ENCODE data around the gene KIF18B.
"Not testable (repeated sequence)": the region's sequence is repeated elsewhere in the genome, so short reads cannot be mapped to it uniquely, and the experiment has no call there.

KIF18B gene

GRCh38 chr17:44969144-44969780 is 21.7 kb upstream of the KIF18B start:
- no peak for DNase-seq

- peak; percentile 81 for DNase-seq
These were observed 20.9 kb upstream of the KIF18B start, which contains the start of gene C1QL1 for GRCh38 chr17:44968225-44969143. C1QL1 (minus strand) TSS chr17:44968303; CDS start chr17:44968048, 255 bp downstream.

GRCh38 chr17:44967907-44968224 is 20.3 kb upstream of the KIF18B start:
- no peak for DNase-seq

GRCh38 chr17:44967026-44967906 is 19.7 kb upstream of the KIF18B start:
- peak; percentile 15 for DNase-seq

- no peak for DNase-seq
These were observed 18.9 kb upstream of the KIF18B start for GRCh38 chr17:44966348-44967025.

- no peak for DNase-seq
These were observed 18.1 kb upstream of the KIF18B start for GRCh38 chr17:44965481-44966234.

GRCh38 chr17:44961921-44962350 is 14.4 kb upstream of the KIF18B start:
- no peak for DNase-seq

- no peak for DNase-seq
These were observed 13.1 kb upstream of the KIF18B start for GRCh38 chr17:44960691-44961090.

- DNase-seq = no peak
These were observed 12.4 kb upstream of the KIF18B start for GRCh38 chr17:44959821-44960531.

- no peak for DNase-seq
These were observed 9.7 kb upstream of the KIF18B start for GRCh38 chr17:44956998-44957981.

GRCh38 chr17:44955674-44956425 is 8.3 kb upstream of the KIF18B start:
- DNase-seq = no peak

- no peak for DNase-seq
These were observed 5.4 kb upstream of the KIF18B start for GRCh38 chr17:44952946-44953475.

- DNase-seq = no peak
These were observed 782 bp upstream of the KIF18B start for GRCh38 chr17:44948315-44948795.

- DNase-seq = not testable (repeated sequence)
These were observed 1.9 kb downstream of the KIF18B start for GRCh38 chr17:44945652-44946051.

GRCh38 chr17:44942456-44942855 is 5.1 kb downstream of the KIF18B start:
- peak; percentile 15 for DNase-seq

GRCh38 chr17:44941712-44942331 is 5.8 kb downstream of the KIF18B start:
- DNase-seq = no peak

GRCh38 chr17:44940768-44941167 is 6.8 kb downstream of the KIF18B start:
- no peak for DNase-seq

- no peak for DNase-seq
These were observed 7.3 kb downstream of the KIF18B start for GRCh38 chr17:44940317-44940716.
